GM20000 (cell line): ENCODE results near the gene CSF2.

ENCODE experiments used
- DNase-seq: peaks from one replicate; pipeline ENCODE4 v3.0.0; 2012; ENCODE audit warnings: low spot score
- TF ChIP-seq, protein P1 (sequence below): IDR thresholded peaks from 2 replicates; pipeline ENCODE4 v1.5.1; 2012; ENCODE audit warnings: mild to moderate bottlenecking, control low read depth; ENCODE audit errors: extremely low read depth, missing control alignments

Gene CSF2

GRCh38 chr5:132090107-132090506 lies 16.5 kb downstream of the CSF2 start:
- DNase-seq, result no peak
- TF ChIP-seq, protein P1, sequence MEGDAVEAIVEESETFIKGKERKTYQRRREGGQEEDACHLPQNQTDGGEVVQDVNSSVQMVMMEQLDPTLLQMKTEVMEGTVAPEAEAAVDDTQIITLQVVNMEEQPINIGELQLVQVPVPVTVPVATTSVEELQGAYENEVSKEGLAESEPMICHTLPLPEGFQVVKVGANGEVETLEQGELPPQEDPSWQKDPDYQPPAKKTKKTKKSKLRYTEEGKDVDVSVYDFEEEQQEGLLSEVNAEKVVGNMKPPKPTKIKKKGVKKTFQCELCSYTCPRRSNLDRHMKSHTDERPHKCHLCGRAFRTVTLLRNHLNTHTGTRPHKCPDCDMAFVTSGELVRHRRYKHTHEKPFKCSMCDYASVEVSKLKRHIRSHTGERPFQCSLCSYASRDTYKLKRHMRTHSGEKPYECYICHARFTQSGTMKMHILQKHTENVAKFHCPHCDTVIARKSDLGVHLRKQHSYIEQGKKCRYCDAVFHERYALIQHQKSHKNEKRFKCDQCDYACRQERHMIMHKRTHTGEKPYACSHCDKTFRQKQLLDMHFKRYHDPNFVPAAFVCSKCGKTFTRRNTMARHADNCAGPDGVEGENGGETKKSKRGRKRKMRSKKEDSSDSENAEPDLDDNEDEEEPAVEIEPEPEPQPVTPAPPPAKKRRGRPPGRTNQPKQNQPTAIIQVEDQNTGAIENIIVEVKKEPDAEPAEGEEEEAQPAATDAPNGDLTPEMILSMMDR, result no peak

- no peak for DNase-seq
- TF ChIP-seq, protein P1, result no peak
These were observed 19.7 kb downstream of the CSF2 start for GRCh38 chr5:132093271-132093670.

DNA sequence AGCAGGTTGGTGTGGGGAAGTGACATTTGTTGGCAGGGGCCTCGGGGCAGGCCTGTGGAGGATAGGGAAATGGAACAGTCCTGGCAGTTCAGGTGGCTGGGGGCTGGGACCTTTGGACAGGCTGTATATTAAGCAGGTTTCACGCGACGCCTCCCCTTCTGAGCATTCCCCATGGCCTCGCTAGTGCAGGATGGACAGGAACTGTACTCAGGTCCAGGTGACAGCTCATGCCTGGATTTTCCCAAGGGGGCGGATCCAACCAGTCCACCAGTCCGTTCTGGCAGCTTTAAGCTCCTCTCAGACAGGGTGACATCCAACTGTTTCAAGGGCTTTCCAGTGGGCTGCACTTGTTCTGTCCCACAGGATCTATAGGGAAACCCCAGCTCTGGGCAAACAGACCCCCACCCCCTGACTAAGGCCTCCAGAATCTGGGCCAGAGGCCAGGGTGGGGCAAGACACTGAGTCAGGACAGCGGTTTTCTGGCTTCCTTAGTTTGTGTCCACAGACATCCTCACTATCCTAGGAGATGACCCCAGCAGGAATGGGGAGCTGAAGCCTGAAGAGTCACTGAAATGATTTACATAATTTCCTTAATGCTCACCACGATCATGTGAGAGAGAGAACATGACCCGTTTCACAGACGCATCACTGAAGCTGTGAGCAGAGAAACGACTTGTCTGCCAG lies 20.9 kb downstream of the CSF2 start:
- DNase-seq, result no peak

DNA sequence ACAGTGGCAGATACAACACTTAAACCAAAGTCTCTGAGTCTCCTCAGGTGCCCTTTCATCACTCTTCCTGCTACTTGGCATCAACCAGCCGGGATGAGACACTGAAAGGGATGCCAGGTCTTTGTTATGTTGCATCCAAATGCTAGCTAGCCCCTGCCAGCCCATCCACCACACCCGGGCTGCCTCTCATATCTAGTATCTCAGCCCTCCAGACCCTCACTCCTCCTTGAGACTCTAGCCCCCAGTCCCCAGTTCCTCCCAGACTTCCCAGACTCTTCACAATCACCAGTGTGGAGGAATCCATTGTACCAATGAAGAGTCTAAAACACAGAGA lies 21.5 kb downstream of the CSF2 start:
- no peak for DNase-seq
- TF ChIP-seq, protein P1, result no peak

More for the DNA sequence above, 20.9 kb downstream of the CSF2 start:
- TF ChIP-seq, protein P1, result no peak

GRCh38 chr5:132095424-132095972 lies 21.9 kb downstream of the CSF2 start:
- DNase-seq, result no peak

DNA sequence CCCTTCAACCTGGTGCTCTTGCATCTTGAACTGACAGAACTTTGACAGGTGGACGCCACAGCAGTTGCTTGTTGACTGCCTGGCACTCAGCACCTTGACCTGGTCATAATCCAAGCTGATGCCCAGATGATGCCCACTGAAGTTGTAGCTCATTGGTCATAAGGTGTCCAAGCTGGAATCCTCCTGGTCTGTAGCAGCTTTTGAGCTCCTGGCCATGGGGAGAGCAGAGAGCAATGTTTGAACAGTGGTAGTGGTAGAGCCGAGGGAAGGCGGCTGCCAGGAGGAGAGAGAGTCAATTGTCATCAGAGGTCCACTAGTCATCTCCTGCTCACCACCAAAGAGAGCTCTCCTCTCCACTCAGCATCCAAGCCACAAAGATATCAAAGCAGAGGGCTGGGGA lies 23.3 kb downstream of the CSF2 start:
- no peak for DNase-seq
- TF ChIP-seq, protein P1, result no peak

More at GRCh38 chr5:132095424-132095972, 21.9 kb downstream of the CSF2 start:
- TF ChIP-seq, protein P1, result no peak

- TF ChIP-seq, protein P1, result no peak
- DNase-seq, result no peak
These were observed 24.6 kb downstream of the CSF2 start for GRCh38 chr5:132098151-132098594.
